ENCODE data around the gene DDC.
A peak's percentile ranks its signal among the peaks of the same experiment; 100 is the strongest.

The DDC gene

DNA sequence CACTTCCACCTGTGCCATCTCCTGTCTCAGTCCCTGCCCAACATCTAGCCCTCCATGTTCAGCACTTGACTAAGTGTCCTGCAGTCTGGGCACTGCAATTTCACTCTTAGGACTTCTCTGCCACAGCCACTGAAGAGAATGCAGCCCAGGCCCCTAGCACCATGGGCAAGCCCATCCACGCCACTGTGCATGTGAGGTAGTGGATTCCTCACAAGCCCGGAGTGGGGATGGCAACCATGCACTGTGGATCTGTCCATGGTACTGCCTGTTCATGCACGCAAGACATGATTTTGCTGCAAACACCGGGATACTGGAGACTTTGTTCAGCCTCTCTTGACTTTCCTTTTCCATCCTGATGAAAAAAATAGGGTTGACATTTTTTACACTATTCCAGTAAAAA, 12.3 kb downstream of the DDC start:
- TF ChIP-seq MAX (IDR thresholded peaks at IDR 0.05): 0 out of 2 replicates have a peak, but pooled peaks have one; percentile 36
- TF ChIP-seq TAF1 (IDR thresholded peaks at IDR 0.05; ENCODE audit: low read depth): no peak
- TF ChIP-seq, protein P1, sequence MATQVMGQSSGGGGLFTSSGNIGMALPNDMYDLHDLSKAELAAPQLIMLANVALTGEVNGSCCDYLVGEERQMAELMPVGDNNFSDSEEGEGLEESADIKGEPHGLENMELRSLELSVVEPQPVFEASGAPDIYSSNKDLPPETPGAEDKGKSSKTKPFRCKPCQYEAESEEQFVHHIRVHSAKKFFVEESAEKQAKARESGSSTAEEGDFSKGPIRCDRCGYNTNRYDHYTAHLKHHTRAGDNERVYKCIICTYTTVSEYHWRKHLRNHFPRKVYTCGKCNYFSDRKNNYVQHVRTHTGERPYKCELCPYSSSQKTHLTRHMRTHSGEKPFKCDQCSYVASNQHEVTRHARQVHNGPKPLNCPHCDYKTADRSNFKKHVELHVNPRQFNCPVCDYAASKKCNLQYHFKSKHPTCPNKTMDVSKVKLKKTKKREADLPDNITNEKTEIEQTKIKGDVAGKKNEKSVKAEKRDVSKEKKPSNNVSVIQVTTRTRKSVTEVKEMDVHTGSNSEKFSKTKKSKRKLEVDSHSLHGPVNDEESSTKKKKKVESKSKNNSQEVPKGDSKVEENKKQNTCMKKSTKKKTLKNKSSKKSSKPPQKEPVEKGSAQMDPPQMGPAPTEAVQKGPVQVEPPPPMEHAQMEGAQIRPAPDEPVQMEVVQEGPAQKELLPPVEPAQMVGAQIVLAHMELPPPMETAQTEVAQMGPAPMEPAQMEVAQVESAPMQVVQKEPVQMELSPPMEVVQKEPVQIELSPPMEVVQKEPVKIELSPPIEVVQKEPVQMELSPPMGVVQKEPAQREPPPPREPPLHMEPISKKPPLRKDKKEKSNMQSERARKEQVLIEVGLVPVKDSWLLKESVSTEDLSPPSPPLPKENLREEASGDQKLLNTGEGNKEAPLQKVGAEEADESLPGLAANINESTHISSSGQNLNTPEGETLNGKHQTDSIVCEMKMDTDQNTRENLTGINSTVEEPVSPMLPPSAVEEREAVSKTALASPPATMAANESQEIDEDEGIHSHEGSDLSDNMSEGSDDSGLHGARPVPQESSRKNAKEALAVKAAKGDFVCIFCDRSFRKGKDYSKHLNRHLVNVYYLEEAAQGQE (IDR thresholded peaks at IDR 0.05; ENCODE audit: low read depth): peak; percentile 95

DNA sequence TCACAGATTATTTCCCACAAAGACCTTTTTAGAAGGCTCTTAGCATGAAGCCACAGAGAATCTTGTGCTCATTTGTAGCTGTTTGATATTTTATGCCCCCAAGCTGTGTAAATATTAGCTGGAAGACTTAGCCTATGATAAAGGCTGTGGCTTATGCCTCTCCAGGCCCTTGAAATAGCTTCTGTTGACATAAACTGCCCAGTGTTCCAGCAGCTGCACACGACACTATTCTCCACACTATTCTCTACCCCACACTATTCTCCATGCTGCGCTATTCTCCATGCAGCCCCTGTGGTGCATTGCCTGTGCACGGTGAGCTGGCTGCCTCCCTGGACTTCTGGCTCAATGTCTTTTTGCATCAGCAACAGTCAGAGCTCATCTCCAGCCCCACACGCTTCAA, 13.1 kb downstream of the DDC start:
- TF ChIP-seq EGR1 (IDR thresholded peaks at IDR 0.05) (no peak), ZBTB7A (IDR thresholded peaks at IDR 0.05; ENCODE audit: low read depth) (no peak), FOXM1 (IDR thresholded peaks at IDR 0.05; ENCODE audit: borderline replicate concordance, low read depth) (no peak), TCF12 (IDR thresholded peaks at IDR 0.05; ENCODE audit: low read depth) (no peak), TAF1 (IDR thresholded peaks at IDR 0.05; ENCODE audit: low read depth) (no peak), CREB1 (IDR thresholded peaks at IDR 0.05; ENCODE audit: low read depth) (no peak), EP300 (IDR thresholded peaks at IDR 0.05; ENCODE audit: borderline replicate concordance) (no peak), TEAD4 (IDR thresholded peaks at IDR 0.05) (no peak)
- TF ChIP-seq, protein P2, sequence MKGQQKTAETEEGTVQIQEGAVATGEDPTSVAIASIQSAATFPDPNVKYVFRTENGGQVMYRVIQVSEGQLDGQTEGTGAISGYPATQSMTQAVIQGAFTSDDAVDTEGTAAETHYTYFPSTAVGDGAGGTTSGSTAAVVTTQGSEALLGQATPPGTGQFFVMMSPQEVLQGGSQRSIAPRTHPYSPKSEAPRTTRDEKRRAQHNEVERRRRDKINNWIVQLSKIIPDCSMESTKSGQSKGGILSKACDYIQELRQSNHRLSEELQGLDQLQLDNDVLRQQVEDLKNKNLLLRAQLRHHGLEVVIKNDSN (IDR thresholded peaks at IDR 0.05): no peak

- TF ChIP-seq RAD21 (IDR thresholded peaks at IDR 0.05; ENCODE audit: low read depth): no peak
- no peak for TF ChIP-seq CREB1 (IDR thresholded peaks at IDR 0.05; ENCODE audit: low read depth)
- no peak for TF ChIP-seq MAX (IDR thresholded peaks at IDR 0.05)
- TF ChIP-seq EP300 (IDR thresholded peaks at IDR 0.05; ENCODE audit: borderline replicate concordance): no peak
- TF ChIP-seq EGR1 (IDR thresholded peaks at IDR 0.05): no peak
- TF ChIP-seq FOXM1 (IDR thresholded peaks at IDR 0.05; ENCODE audit: borderline replicate concordance, low read depth): no peak
- TF ChIP-seq TCF12 (IDR thresholded peaks at IDR 0.05; ENCODE audit: low read depth): no peak
- no peak for TF ChIP-seq TAF1 (IDR thresholded peaks at IDR 0.05; ENCODE audit: low read depth)
- TF ChIP-seq, protein P1 (IDR thresholded peaks at IDR 0.05; ENCODE audit: low read depth): no peak
- TF ChIP-seq YY1 (IDR thresholded peaks at IDR 0.05; ENCODE audit: low read depth): no peak
- TF ChIP-seq, protein P2 (IDR thresholded peaks at IDR 0.05): no peak
Observed at GRCh38 chr7:50544992-50545391, 20.2 kb downstream of the DDC start.

DNA sequence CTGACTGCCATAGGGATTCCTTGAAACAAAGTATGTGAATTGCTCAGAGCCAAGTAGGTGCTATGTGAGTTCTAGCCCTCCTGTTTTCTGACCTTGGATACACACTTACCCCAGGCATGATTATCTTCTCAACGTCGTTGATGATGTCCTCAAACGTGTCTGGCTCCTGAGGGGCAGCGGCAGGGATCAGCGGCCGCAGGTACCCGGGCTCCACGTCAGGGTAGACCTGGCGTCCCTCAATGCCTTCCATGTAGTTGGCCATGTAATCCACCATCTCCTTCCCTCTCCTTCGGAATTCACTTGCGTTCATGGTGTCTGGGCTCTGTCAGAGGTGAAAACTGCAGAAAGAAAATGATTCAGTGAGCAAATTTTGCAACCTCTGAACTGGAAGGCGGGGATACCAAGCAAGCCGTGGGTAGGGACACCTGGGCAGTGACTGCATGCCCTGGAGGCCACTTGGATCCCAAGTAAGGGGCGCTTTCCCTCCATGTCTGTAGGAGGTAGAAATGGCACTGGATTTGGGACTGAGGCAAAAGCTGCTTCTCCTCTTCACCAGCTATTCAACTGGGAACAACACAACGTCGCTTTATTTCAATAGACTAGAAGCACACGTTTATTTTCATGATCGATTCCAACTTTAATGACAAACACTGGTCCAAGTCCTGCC, 21.3 kb downstream of the DDC start:
- TF ChIP-seq YY1 (IDR thresholded peaks at IDR 0.05; ENCODE audit: low read depth) (no peak), CEBPB (IDR thresholded peaks at IDR 0.05) (no peak)

DNA sequence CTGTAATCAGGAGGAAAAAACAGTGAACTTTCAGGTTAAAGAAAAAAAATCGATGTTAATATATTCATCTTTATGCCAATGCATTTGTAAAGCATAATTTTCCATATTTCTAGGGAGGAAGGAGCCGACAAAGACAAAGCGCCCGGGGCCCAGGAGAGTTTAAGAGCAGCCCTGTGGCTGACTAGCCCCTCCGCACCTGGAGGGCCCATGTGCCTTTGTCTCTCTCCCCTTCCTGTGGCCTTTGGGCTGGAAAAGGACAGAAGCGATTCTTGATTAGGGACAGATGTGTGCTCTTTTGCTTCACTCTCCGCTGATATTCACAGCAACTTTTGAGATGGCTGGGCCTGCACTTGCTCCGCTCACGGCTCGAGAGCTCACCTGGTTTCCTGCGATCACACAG, 23.1 kb downstream of the DDC start:
- no peak for TF ChIP-seq TAF1 (IDR thresholded peaks at IDR 0.05; ENCODE audit: low read depth)
- TF ChIP-seq RAD21 (IDR thresholded peaks at IDR 0.05; ENCODE audit: low read depth): no peak
- TF ChIP-seq CREB1 (IDR thresholded peaks at IDR 0.05; ENCODE audit: low read depth): no peak
- TF ChIP-seq MAX (IDR thresholded peaks at IDR 0.05): no peak
- TF ChIP-seq TCF12 (IDR thresholded peaks at IDR 0.05; ENCODE audit: low read depth): no peak
- TF ChIP-seq EGR1 (IDR thresholded peaks at IDR 0.05): no peak
- no peak for TF ChIP-seq YY1 (IDR thresholded peaks at IDR 0.05; ENCODE audit: low read depth)
- TF ChIP-seq CEBPB (IDR thresholded peaks at IDR 0.05): no peak
- TF ChIP-seq, protein P1 (IDR thresholded peaks at IDR 0.05; ENCODE audit: low read depth): no peak
- TF ChIP-seq TEAD4 (IDR thresholded peaks at IDR 0.05): no peak
- no peak for TF ChIP-seq EP300 (IDR thresholded peaks at IDR 0.05; ENCODE audit: borderline replicate concordance)
